SK-N-SH (cell line): Measurements from ENCODE around the gene CCDC185. TPM values are rescaled to one million over a fixed set of nuclear protein-coding genes. Genes with fewer than 3 reads are reported as not detected.

Source experiments
- CTCF ChIA-PET: fragments of 300-600, 350-600 bp; formaldehyde crosslinking; extraction: SDS; loops from one replicate; lab custom pipeline; 2021; lab: Yijun Ruan, JAX
- POLR2A ChIA-PET: fragments of 350-600 bp; sonication (Branson Sonifier 250); formaldehyde crosslinking; extraction: SDS; loops from one replicate; lab custom pipeline; 2020; ENCODE audit warnings: antibody characterized with exemption, inconsistent platforms; lab: Yijun Ruan, JAX
- DNase-seq: peaks from one replicate; pipeline ENCODE4 v3.0.0; 2012
- H2AFZ ChIP-seq: fragments of 200-600 bp; sonication (generic); 2 replicates; pipeline ENCODE4 v1.8.1; 2016; ENCODE audit warnings: antibody characterized with exemption, mild to moderate bottlenecking, low read depth
- H3F3A ChIP-seq: fragments of 200-600 bp; sonication (generic); replicated peaks from 2 replicates; pipeline ENCODE3; 2016; ENCODE audit warnings: antibody characterized with exemption, mild to moderate bottlenecking; ENCODE audit not compliant: insufficient read depth
- H3K27ac ChIP-seq, 2 experiments: fragments of 200-500 bp in 1 of 2; fragments of 200-600 bp in 1 of 2; sonication (Bioruptor generic) in 1 of 2; sonication (generic), shearing (Covaris generic) in 1 of 2; 2 replicates each; pipeline versions ENCODE4 v1.5.1 to v1.6.1; 2014 to 2016; ENCODE audit warnings: low read depth in 2 of 2, inconsistent platforms in 1 of 2, low read length in 1 of 2, mild to moderate bottlenecking in 1 of 2, mixed read lengths in 1 of 2
- H3K27me3 ChIP-seq: fragments of 200-600 bp; sonication (generic), shearing (Covaris generic); 2 replicates; pipeline ENCODE4 v1.6.1; 2016; ENCODE audit warnings: mixed run types; ENCODE audit not compliant: insufficient read depth
- H3K36me3 ChIP-seq, 2 experiments: fragments of 200-500 bp in 1 of 2; fragments of 200-600 bp in 1 of 2; sonication (Bioruptor generic) in 1 of 2; sonication (generic) in 1 of 2; replicated peaks in 1 of 2; 2 replicates each; pipeline versions ENCODE3 to v1.5.1; 2014 to 2016; ENCODE audit warnings: low read length in 1 of 2, mild to moderate bottlenecking in 1 of 2; ENCODE audit not compliant: insufficient read depth in 2 of 2, control insufficient read depth in 1 of 2
- H3K4me1 ChIP-seq, 2 experiments: fragments of 200-500 bp in 1 of 2; fragments of 200-600 bp in 1 of 2; sonication (Bioruptor generic) in 1 of 2; sonication (generic), shearing (Covaris generic) in 1 of 2; 2 replicates each; pipeline versions ENCODE4 v1.5.1 to v1.6.1; 2014 to 2016; ENCODE audit warnings: low read depth in 1 of 2, low read length in 1 of 2, mixed run types in 1 of 2; ENCODE audit not compliant: insufficient read depth in 2 of 2, control insufficient read depth in 1 of 2
- H3K4me2 ChIP-seq: fragments of 200-600 bp; sonication (generic), shearing (Covaris generic); 2 replicates; pipeline ENCODE4 v1.6.1; 2017; ENCODE audit warnings: mixed run types
- H3K4me3 ChIP-seq, 2 experiments: fragments of 200-500 bp in 1 of 2; fragments of 200-600 bp in 1 of 2; sonication (Bioruptor generic) in 1 of 2; sonication (generic), shearing (Covaris generic) in 1 of 2; 2 replicates each; pipeline versions ENCODE4 v1.5.1 to v1.8.1; 2014 to 2016; ENCODE audit warnings: low read depth in 2 of 2, inconsistent platforms in 1 of 2, low read length in 1 of 2, mild to moderate bottlenecking in 1 of 2, mixed read lengths in 1 of 2, moderate library complexity in 1 of 2
- H3K79me2 ChIP-seq: fragments of 200-600 bp; sonication (generic); 2 replicates; pipeline ENCODE4 v1.8.1; 2017; ENCODE audit warnings: mild to moderate bottlenecking; ENCODE audit not compliant: insufficient read depth
- H3K9ac ChIP-seq: fragments of 200-600 bp; sonication (generic); 2 replicates; pipeline ENCODE4 v1.6.1; 2017; ENCODE audit warnings: mixed run types
- H3K9me2 ChIP-seq: fragments of 200-600 bp; sonication (generic); 2 replicates; pipeline ENCODE4 v1.6.1; 2017; ENCODE audit warnings: mixed run types
- H3K9me3 ChIP-seq: fragments of 200-600 bp; sonication (generic); 2 replicates; pipeline ENCODE4 v1.6.1; 2017; ENCODE audit warnings: mixed run types, mild to moderate bottlenecking, moderate library complexity
- H4K20me1 ChIP-seq: fragments of 200-600 bp; sonication (generic); 2 replicates; pipeline ENCODE4 v1.6.1; 2017; ENCODE audit warnings: mild to moderate bottlenecking, mixed run types; ENCODE audit not compliant: insufficient read depth
- EP300 ChIP-seq, 2 experiments: IDR thresholded peaks; 2 replicates each; pipeline versions ENCODE4 v1.4.0 to v1.6.1; 2012; ENCODE audit warnings: borderline replicate concordance in 1 of 2, low read depth in 1 of 2, low read length in 1 of 2
- FOSL2 ChIP-seq: IDR thresholded peaks from 2 replicates; pipeline ENCODE4 v1.4.0; 2012; ENCODE audit warnings: low read depth, mild to moderate bottlenecking, moderate library complexity, borderline replicate concordance
- GATA2 ChIP-seq: sonication (generic); formaldehyde crosslinking; IDR thresholded peaks from 2 replicates; pipeline ENCODE4 v1.5.0; 2020; ENCODE audit warnings: mild to moderate bottlenecking, missing genetic modification reagents
- JUND ChIP-seq: IDR thresholded peaks from 2 replicates; pipeline ENCODE4 v1.4.0; 2012
- MEF2A ChIP-seq: IDR thresholded peaks from 2 replicates; pipeline ENCODE4 v1.4.0; 2012; ENCODE audit warnings: low read depth, borderline replicate concordance
- MXI1 ChIP-seq: IDR thresholded peaks from 2 replicates; pipeline ENCODE4 v1.6.1; 2012; ENCODE audit warnings: mild to moderate bottlenecking, low read depth, low read length, improper control_type of control experiment
- RFX5 ChIP-seq: IDR thresholded peaks from 2 replicates; pipeline ENCODE4 v1.6.1; 2012; ENCODE audit warnings: mild to moderate bottlenecking, improper control_type of control experiment, low read length
- RXRA ChIP-seq: IDR thresholded peaks from 2 replicates; pipeline ENCODE4 v1.4.0; 2012; ENCODE audit warnings: low read depth, mild to moderate bottlenecking, borderline replicate concordance
- SMC3 ChIP-seq: IDR thresholded peaks from 2 replicates; pipeline ENCODE4 v1.6.1; 2012; ENCODE audit warnings: low read depth, low read length, improper control_type of control experiment
- TAF1 ChIP-seq: IDR thresholded peaks from 2 replicates; pipeline ENCODE4 v1.6.1; 2012; ENCODE audit warnings: low read depth, mild to moderate bottlenecking, low read length, moderate library complexity, borderline replicate concordance
- USF1 ChIP-seq: IDR thresholded peaks from 2 replicates; pipeline ENCODE4 v1.4.0; 2012; ENCODE audit warnings: low read depth, borderline replicate concordance
- USF2 ChIP-seq: fragments of 150-350 bp; IDR thresholded peaks from 2 replicates; pipeline ENCODE4 v1.6.1; 2017; ENCODE audit warnings: antibody characterized with exemption, low read length, low read depth, borderline replicate concordance
- YY1 ChIP-seq: IDR thresholded peaks from 2 replicates; pipeline ENCODE4 v1.4.0; 2012; ENCODE audit warnings: low read depth, mild to moderate bottlenecking
- WGBS: methylation state at CpG from one replicate; pipeline ENCODE4 v1.1.6; 2017; ENCODE audit warnings: low lambda C conversion rate; 5-methylcytosine and 5-hydroxymethylcytosine counted together
- polyA plus RNA-seq, 3 experiments: library from polyadenylated mRNA; depleted of rRNA; stranded (reverse); fragments of >200 nt; gene quantifications; 2 replicates each; pipeline ENCODE4 v1.2.3, GENCODE V29; 2012
- TF ChIP-seq, protein P1 (sequence below): IDR thresholded peaks from 2 replicates; pipeline ENCODE4; 2012
- TF ChIP-seq, protein P2 (sequence below): fragments of 150-350 bp; IDR thresholded peaks from 2 replicates; pipeline ENCODE4 v1.6.1; 2016; ENCODE audit warnings: mild to moderate bottlenecking, low read depth, low read length
- TF ChIP-seq, protein P3 (sequence below): IDR thresholded peaks from 2 replicates; pipeline ENCODE4 v1.4.0; 2012; ENCODE audit warnings: low read depth

Gene CCDC185
- polyA plus RNA-seq, 1 of the 3 experiments (the other 2 are of a cell fraction): not detected

- no peak for TF ChIP-seq RXRA
- no peak for TF ChIP-seq FOSL2
- TF ChIP-seq YY1: no peak
- no peak for TF ChIP-seq RFX5
- TF ChIP-seq, protein P1, sequence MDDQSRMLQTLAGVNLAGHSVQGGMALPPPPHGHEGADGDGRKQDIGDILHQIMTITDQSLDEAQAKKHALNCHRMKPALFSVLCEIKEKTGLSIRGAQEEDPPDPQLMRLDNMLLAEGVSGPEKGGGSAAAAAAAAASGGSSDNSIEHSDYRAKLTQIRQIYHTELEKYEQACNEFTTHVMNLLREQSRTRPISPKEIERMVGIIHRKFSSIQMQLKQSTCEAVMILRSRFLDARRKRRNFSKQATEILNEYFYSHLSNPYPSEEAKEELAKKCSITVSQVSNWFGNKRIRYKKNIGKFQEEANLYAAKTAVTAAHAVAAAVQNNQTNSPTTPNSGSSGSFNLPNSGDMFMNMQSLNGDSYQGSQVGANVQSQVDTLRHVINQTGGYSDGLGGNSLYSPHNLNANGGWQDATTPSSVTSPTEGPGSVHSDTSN: no peak
- TF ChIP-seq USF2: no peak
- no peak for TF ChIP-seq MXI1
These were observed 30.5 kb downstream of the CCDC185 start (continued) for GRCh38 chr1:223423641-223424233.

- ChIA-PET POLR2A (no interaction called here), CTCF (no interaction called here)
- no peaks in the 10 kb centered on the region for H3K79me2 ChIP-seq
- H3F3A ChIP-seq: no peaks in the 10 kb centered on the region
- H3K4me2 ChIP-seq: no peak overlapping the region
- H3K4me3 ChIP-seq: no peak overlapping the region
- H3K9me3 ChIP-seq: no peaks in the 10 kb centered on the region
- no peak overlapping the region for H3K27ac ChIP-seq
- 16% methylated on average over 5 of the region's 5 CpGs for WGBS
- no peaks in the 10 kb centered on the region for H3K4me1 ChIP-seq
- DNase-seq: no peak
- no peaks in the 10 kb centered on the region for H4K20me1 ChIP-seq
- no peak overlapping the region for H2AFZ ChIP-seq
- H3K36me3 ChIP-seq: no peaks in the 10 kb centered on the region
- TF ChIP-seq SMC3 (no peak), JUND (no peak), USF2 (no peak), MEF2A (no peak)
- H3K9me2 ChIP-seq: no peaks in the 10 kb centered on the region
- H3K27me3 ChIP-seq: no peaks in the 10 kb centered on the region; the same call in 1 of the 2 replicates
- H3K9ac ChIP-seq: no peak overlapping the region
These were observed 32.3 kb downstream of the CCDC185 start for GRCh38 chr1:223425550-223425949.

DNA sequence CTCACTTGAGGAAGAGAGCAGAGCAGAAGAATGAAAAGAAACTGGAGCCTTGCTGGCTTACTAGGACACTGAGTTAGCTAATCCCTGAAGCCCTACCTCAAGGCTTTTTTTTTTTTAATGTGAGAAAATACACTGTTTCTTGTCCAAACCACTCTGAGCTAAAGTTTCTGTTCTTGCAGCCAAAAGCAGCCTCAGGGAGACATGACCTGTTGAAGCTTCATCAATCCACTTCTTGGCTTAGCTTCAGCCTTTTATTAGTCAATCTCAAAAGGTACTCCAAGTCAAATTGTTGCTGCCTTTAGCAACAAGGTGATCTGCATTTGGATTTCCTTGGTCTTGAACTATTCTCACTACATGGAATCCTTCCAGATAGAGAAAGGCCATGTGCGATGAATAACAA lies 33.7 kb downstream of the CCDC185 start:
- Histone ChIP-seq H3K4me2 (no peak overlapping the region), H3K9ac (no peak overlapping the region), H3K9me2 (no peaks in the 10 kb centered on the region), H3K4me1 (no peaks in the 10 kb centered on the region), H3F3A (no peaks in the 10 kb centered on the region), H3K27me3 (no peaks in the 10 kb centered on the region; the same call in 1 of the 2 replicates), H3K36me3 (no peaks in the 10 kb centered on the region), H3K27ac (no peak overlapping the region), H3K79me2 (no peaks in the 10 kb centered on the region), H2AFZ (no peak overlapping the region), H4K20me1 (no peaks in the 10 kb centered on the region), H3K9me3 (no peaks in the 10 kb centered on the region), H3K4me3 (no peak overlapping the region)
- ChIA-PET POLR2A (no interaction called here), CTCF (no interaction called here)
- DNase-seq: no peak
- 64% methylated on average over 1 of the region's 1 CpG for WGBS
- TF ChIP-seq, protein P1: no peak
- TF ChIP-seq USF2: no peak
- no peak for TF ChIP-seq JUND
- TF ChIP-seq TAF1: no peak
- no peak for TF ChIP-seq FOSL2
- TF ChIP-seq, protein P2, sequence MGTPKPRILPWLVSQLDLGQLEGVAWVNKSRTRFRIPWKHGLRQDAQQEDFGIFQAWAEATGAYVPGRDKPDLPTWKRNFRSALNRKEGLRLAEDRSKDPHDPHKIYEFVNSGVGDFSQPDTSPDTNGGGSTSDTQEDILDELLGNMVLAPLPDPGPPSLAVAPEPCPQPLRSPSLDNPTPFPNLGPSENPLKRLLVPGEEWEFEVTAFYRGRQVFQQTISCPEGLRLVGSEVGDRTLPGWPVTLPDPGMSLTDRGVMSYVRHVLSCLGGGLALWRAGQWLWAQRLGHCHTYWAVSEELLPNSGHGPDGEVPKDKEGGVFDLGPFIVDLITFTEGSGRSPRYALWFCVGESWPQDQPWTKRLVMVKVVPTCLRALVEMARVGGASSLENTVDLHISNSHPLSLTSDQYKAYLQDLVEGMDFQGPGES: no peak
- no peak for TF ChIP-seq USF1
- no peak for TF ChIP-seq RFX5
- TF ChIP-seq, protein P3, sequence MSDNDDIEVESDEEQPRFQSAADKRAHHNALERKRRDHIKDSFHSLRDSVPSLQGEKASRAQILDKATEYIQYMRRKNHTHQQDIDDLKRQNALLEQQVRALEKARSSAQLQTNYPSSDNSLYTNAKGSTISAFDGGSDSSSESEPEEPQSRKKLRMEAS: no peak
- no peak for TF ChIP-seq EP300 (IDR thresholded peaks at IDR 0.05; ENCODE audit: borderline replicate concordance in 1 of 2, low read depth in 1 of 2, low read length in 1 of 2)
- TF ChIP-seq GATA2 (CRISPR knock-in tag): no peak
